Brain pericyte (primary cell): ENCODE results near the gene MYH10.

Experiments used
- DNase-seq: peaks from one replicate; pipeline ENCODE4 v3.0.0-alpha.2; 2012; ENCODE audit warnings: low read depth, low spot score

Gene MYH10

GRCh38 chr17:8649157-8650118 is 18.9 kb upstream of the MYH10 start:
- no peak for DNase-seq

- DNase-seq: no peak
These were observed 17.4 kb upstream of the MYH10 start for GRCh38 chr17:8647956-8648355.

GRCh38 chr17:8647202-8647601 is 16.7 kb upstream of the MYH10 start:
- DNase-seq: no peak

- no peak for DNase-seq
These were observed 14.0 kb upstream of the MYH10 start for GRCh38 chr17:8644507-8644902.

GRCh38 chr17:8643855-8644506 is 13.5 kb upstream of the MYH10 start:
- no peak for DNase-seq

GRCh38 chr17:8639709-8640108 is 9.2 kb upstream of the MYH10 start:
- no peak for DNase-seq

- DNase-seq: no peak
These were observed 1.5 kb upstream of the MYH10 start for GRCh38 chr17:8632061-8632460.

GRCh38 chr17:8631554-8631877 is 991 bp upstream of the MYH10 start:
- no peak for DNase-seq

- peak; percentile 100 for DNase-seq
These were observed 453 bp upstream of the MYH10 start for GRCh38 chr17:8630802-8631553.

GRCh38 chr17:8629371-8630226 is 926 bp downstream of the MYH10 start:
- no peak for DNase-seq

- DNase-seq: no peak
These were observed 1.8 kb downstream of the MYH10 start for GRCh38 chr17:8628609-8629169.

- no peak for DNase-seq
These were observed 2.4 kb downstream of the MYH10 start for GRCh38 chr17:8628172-8628571.

GRCh38 chr17:8623591-8623990 is 6.9 kb downstream of the MYH10 start:
- DNase-seq: no peak

- no peak for DNase-seq
These were observed 8.3 kb downstream of the MYH10 start for GRCh38 chr17:8622191-8622590.

GRCh38 chr17:8621585-8621984 is 8.9 kb downstream of the MYH10 start:
- DNase-seq: no peak

- DNase-seq: peak; percentile 71
These were observed 11.2 kb downstream of the MYH10 start for GRCh38 chr17:8619294-8619693.

- DNase-seq: no peak
These were observed 11.7 kb downstream of the MYH10 start for GRCh38 chr17:8618825-8619224.

- DNase-seq: no peak
These were observed 15.5 kb downstream of the MYH10 start for GRCh38 chr17:8614988-8615387.

- no peak for DNase-seq
These were observed 18.8 kb downstream of the MYH10 start for GRCh38 chr17:8611619-8612298.

- DNase-seq: no peak
These were observed 19.4 kb downstream of the MYH10 start for GRCh38 chr17:8611137-8611536.

- no peak for DNase-seq
These were observed 20.0 kb downstream of the MYH10 start for GRCh38 chr17:8610558-8610957.
